Measurements from ENCODE around the gene NR1H4.

GRCh38 chr12:100573292-100574186 lies 99.9 kb downstream of the NR1H4 start, which contains the start of gene GAS2L3:
- no peak for TF ChIP-seq EZH2 (IDR thresholded peaks at IDR 0.05; ENCODE audit: borderline replicate concordance, low read length)
- no peak for TF ChIP-seq CTCF (conservative IDR thresholded peaks at IDR 0.05 in 1 of 2, IDR thresholded peaks at IDR 0.05 in 1 of 2; ENCODE audit: extremely low read depth in 1 of 2, insufficient read depth in 1 of 2, low read depth in 1 of 2, low read length in 2 of 2)
